MV-4-11 (cell line): ENCODE measurements around the gene SP6.

Source experiments
- DNase-seq: peaks from one replicate; lab custom pipeline; 2025; lab: John Stamatoyannopoulos, UW

Gene SP6

GRCh38 chr17:47853616-47854015 is 2.7 kb upstream of the SP6 start:
- no peak for DNase-seq

- DNase-seq: no peak
These were observed 1.4 kb upstream of the SP6 start for GRCh38 chr17:47852113-47852949.

- no peak for DNase-seq
These were observed 775 bp upstream of the SP6 start for GRCh38 chr17:47851764-47852112.

- DNase-seq: no peak
These were observed 631 bp downstream of the SP6 start for GRCh38 chr17:47850373-47850691.

- no peak for DNase-seq
These were observed 2.8 kb downstream of the SP6 start for GRCh38 chr17:47848198-47848513.

- no peak for DNase-seq
These were observed 3.4 kb downstream of the SP6 start for GRCh38 chr17:47847341-47848197.

GRCh38 chr17:47846716-47847340 is 4.1 kb downstream of the SP6 start:
- no peak for DNase-seq

- DNase-seq: no peak
These were observed 5.3 kb downstream of the SP6 start for GRCh38 chr17:47845716-47846075.

GRCh38 chr17:47844814-47845715 is 5.9 kb downstream of the SP6 start:
- peak; percentile 14 for DNase-seq

- no peak for DNase-seq
These were observed 6.7 kb downstream of the SP6 start for GRCh38 chr17:47844227-47844626.

GRCh38 chr17:47843391-47843730 is 7.6 kb downstream of the SP6 start:
- no peak for DNase-seq

GRCh38 chr17:47841488-47842291 is 9.3 kb downstream of the SP6 start:
- no peak for DNase-seq

- DNase-seq: peak; percentile 73
These were observed 10.0 kb downstream of the SP6 start, which contains the start of gene SCRN2 for GRCh38 chr17:47840742-47841487. Gene SCRN2, minus strand, starts transcription at chr17:47841273. Its CDS starts 430 bp downstream, at chr17:47840843.

- no peak for DNase-seq
These were observed 10.8 kb downstream of the SP6 start for GRCh38 chr17:47840001-47840741.

- no peak for DNase-seq
These were observed 11.9 kb downstream of the SP6 start for GRCh38 chr17:47839071-47839470.

- DNase-seq: no peak
These were observed 12.3 kb downstream of the SP6 start for GRCh38 chr17:47838636-47839035.

GRCh38 chr17:47837401-47838039 is 13.4 kb downstream of the SP6 start:
- no peak for DNase-seq

GRCh38 chr17:47836601-47837000 is 14.4 kb downstream of the SP6 start:
- DNase-seq: no peak

- DNase-seq: no peak
These were observed 16.2 kb downstream of the SP6 start for GRCh38 chr17:47834756-47835155.
